GM12878 (cell line): ENCODE results near the gene NCL. TPM values are rescaled to one million over a fixed set of nuclear protein-coding genes. Genes with fewer than 3 reads are reported as not detected.
A peak's percentile ranks its signal among the peaks of the same experiment; 100 is the strongest.
"Not testable (repeated sequence)": the region's sequence is repeated elsewhere in the genome, so short reads cannot be mapped to it uniquely, and the experiment has no call there.

Source experiments
- ATAC-seq: fragments of 200-7000 bp; cut with Tn5 transposase; 3 replicates; pipeline ENCODE4 v1.9.1; 2020; ENCODE audit warnings: mild to moderate bottlenecking, moderate library complexity
- BruUV-seq: library from RNA; stranded (reverse); fragments of 400-500 nt; replicated peaks from 2 replicates; lab custom pipeline; 2021; lab: Mats Ljungman, UMichigan
- CTCF ChIA-PET: fragments of 300-600 bp; sonication (Branson Sonifier 250); formaldehyde crosslinking; extraction: SDS; loops from one replicate; lab custom pipeline; 2021; ENCODE audit warnings: inconsistent platforms; lab: Yijun Ruan, JAX
- POLR2A ChIA-PET: fragments of 350-600 bp; formaldehyde crosslinking; extraction: SDS; loops from one replicate; lab custom pipeline; 2021; ENCODE audit warnings: inconsistent platforms; lab: Charles Lee
- RAD21 ChIA-PET: fragments of 300-600 bp; sonication (Branson Sonifier 250); formaldehyde crosslinking; loops from one replicate; lab custom pipeline; 2023; ENCODE audit warnings: antibody characterized with exemption; ENCODE audit not compliant: unreplicated experiment; lab: Charles Lee
- SMC1A ChIA-PET: fragments of 300-600 bp; sonication (Branson Sonifier 250); formaldehyde crosslinking; loops from one replicate; lab custom pipeline; 2023; ENCODE audit not compliant: unreplicated experiment, uncharacterized antibody; lab: Charles Lee
- DNase-seq: peaks from one replicate; pipeline ENCODE4 v3.0.0-alpha.2; 2011; ENCODE audit warnings: low read depth, low spot score
- FAIRE-seq: peaks from 3 replicates; lab custom pipeline; 2011; peaks lifted over from hg19 to GRCh38; lab: Jason Lieb, UNC
- H2AFZ ChIP-seq: 2 replicates; pipeline ENCODE4 v1.6.0; 2011; ENCODE audit warnings: low read depth, low read length, control low read depth; ENCODE audit not compliant: control insufficient read depth
- H3K27ac ChIP-seq: 2 replicates; pipeline ENCODE4 v1.5.1; 2011; ENCODE audit warnings: control low read depth; ENCODE audit not compliant: control insufficient read depth, insufficient read depth
- H3K27me3 ChIP-seq, 2 experiments: replicated peaks in 1 of 2; 2 replicates each; pipeline versions ENCODE4 v1.6.0 to v1.6.1; 2011; ENCODE audit warnings: low read length in 1 of 2; ENCODE audit not compliant: control insufficient read depth in 2 of 2, insufficient read depth in 2 of 2
- H3K36me3 ChIP-seq, 2 experiments: 2 replicates each; pipeline ENCODE4 v1.5.1; 2011; ENCODE audit warnings: low read length in 1 of 2; ENCODE audit not compliant: control insufficient read depth in 2 of 2, insufficient read depth in 2 of 2
- H3K4me1 ChIP-seq: 2 replicates; pipeline ENCODE4 v1.6.1; 2011; ENCODE audit warnings: mild to moderate bottlenecking, low read length, moderate library complexity, mixed read lengths; ENCODE audit not compliant: control insufficient read depth, insufficient read depth
- H3K4me2 ChIP-seq: 2 replicates; pipeline ENCODE4 v1.6.0; 2011; ENCODE audit warnings: control low read depth; ENCODE audit not compliant: control insufficient read depth, insufficient read depth
- H3K4me3 ChIP-seq: fragments of 200-600 bp; sonication (generic); 2 replicates; pipeline ENCODE4 v1.5.1; 2016
- H3K79me2 ChIP-seq: 2 replicates; pipeline ENCODE4 v1.6.0; 2011; ENCODE audit warnings: low read length; ENCODE audit not compliant: control insufficient read depth, insufficient read depth
- H3K9ac ChIP-seq: 2 replicates; pipeline ENCODE4 v1.8.0; 2011; ENCODE audit warnings: low read length, control low read depth, mixed read lengths; ENCODE audit not compliant: control insufficient read depth, insufficient read depth
- H3K9me3 ChIP-seq: replicated peaks from 3 replicates; pipeline ENCODE4 v1.5.1; 2011; ENCODE audit warnings: mild to moderate bottlenecking, low read length; ENCODE audit not compliant: control insufficient read depth, insufficient read depth
- H4K20me1 ChIP-seq: 2 replicates; pipeline ENCODE4 v1.6.0; 2011; ENCODE audit not compliant: control insufficient read depth, insufficient read depth
- IKZF2 ChIP-seq, 2 experiments: fragments of 450-650 bp; IDR thresholded peaks; 2 replicates each; pipeline ENCODE4 v1.6.1; 2017; ENCODE audit warnings: mild to moderate bottlenecking in 2 of 2, moderate library complexity in 2 of 2
- NR2F1 ChIP-seq: fragments of 450-650 bp; conservative IDR thresholded peaks from 2 replicates; pipeline ENCODE4 v1.6.1; 2017; ENCODE audit warnings: mild to moderate bottlenecking
- POLR2A ChIP-seq: IDR thresholded peaks from 2 replicates; pipeline ENCODE4 v1.6.1; 2011; ENCODE audit warnings: low read depth, mild to moderate bottlenecking, low read length
- POLR2AphosphoS5 ChIP-seq: IDR thresholded peaks from 2 replicates; pipeline ENCODE4 v1.6.1; 2011; ENCODE audit warnings: mild to moderate bottlenecking, low read length, inconsistent platforms
- SIN3A ChIP-seq: IDR thresholded peaks from 2 replicates; pipeline ENCODE4 v1.6.1; 2012; ENCODE audit warnings: low read depth, low read length, improper control_type of control experiment
- WGBS: methylation state at CpG from one replicate; pipeline ENCODE4 v1.1.6; 2016; ENCODE audit warnings: low lambda C conversion rate; ENCODE audit not compliant: insufficient replicate concordance, insufficient coverage; ENCODE audit errors: missing lambda C conversion rate; 5-methylcytosine and 5-hydroxymethylcytosine counted together
- in situ Hi-C: fragments of 300-500 bp; cut with MboI; formaldehyde crosslinking; loops from 9 replicates; pipeline ENCODE4 v1.14.3; 2018; ENCODE audit warnings: mixed read lengths
- intact Hi-C: fragments of 100-400 bp; cut with micrococcal nuclease; formaldehyde crosslinking; loops from one replicate; pipeline ENCODE4 v1.14.2; 2022; ENCODE audit not compliant: unreplicated experiment
- polyA plus RNA-seq, 11 experiments: library from polyadenylated mRNA; depleted of rRNA in 4 of 11; unstranded in 6 of 11; stranded (reverse) in 5 of 11; fragments of >200 nt; fragmentation: Nextera tagmentation in 4 of 11; fragmentation: Illumina TruSeq in 1 of 11; extraction: Ambion mirVana in 4 of 11; extraction: Trizol in 1 of 11; gene quantifications; 1 replicate in 1 of 11; 2 replicates in 10 of 11; pipeline versions ENCODE4 v1.2.1 to v1.2.3, GENCODE V29; 2011 to 2016; ENCODE audit warnings: inconsistent platforms in 2 of 11, missing spikeins in 2 of 11, low read depth in 1 of 11
- total RNA-seq, 4 experiments: library from RNA; depleted of rRNA in 3 of 4; stranded (reverse); fragments of >200 nt in 3 of 4; fragmentation: Illumina TruSeq in 1 of 4; extraction: Trizol in 1 of 4; gene quantifications; 2 replicates each; pipeline versions ENCODE4 v1.2.1 to v1.2.3, GENCODE V29; 2013 to 2021
- TF ChIP-seq, protein P1 (sequence below): fragments of 450-650 bp; IDR thresholded peaks from 2 replicates; pipeline ENCODE4 v1.6.1; 2017; ENCODE audit warnings: mild to moderate bottlenecking

NCL gene
- total and polyA plus RNA-seq, 10 of the 15 experiments (the other 5 are each of a cell fraction or from before 2014, with no cell fraction given): 123 to 1,207 (median 529) TPM

GRCh38 chr2:231460841-231461240 is 3.4 kb downstream of the NCL start:
- FAIRE-seq, ATAC-seq, in situ Hi-C loops, H3K9me3 ChIP-seq, H3K9ac ChIP-seq, H3K27ac ChIP-seq, H2AFZ ChIP-seq, H3K4me2 ChIP-seq, RAD21 ChIA-PET, BruUV-seq, H3K27me3 ChIP-seq, DNase-seq: not testable (repeated sequence)
- 80% methylated on average over 10 of the region's 10 CpGs for WGBS
- Histone ChIP-seq H3K4me3 (0 out of 2 replicates have a peak overlapping the region, but pooled peaks have one; percentile 14), H3K36me3 (peaks cover 26 to 67% of the 10 kb centered on the region in 2 experiments), H3K79me2 (peaks cover 68% of the 10 kb centered on the region), H3K4me1 (peaks cover 13% of the 10 kb centered on the region), H4K20me1 (peaks cover 13% of the 10 kb centered on the region)
- TF ChIP-seq SIN3A: 0 out of 2 replicates have a peak, but pooled peaks have one; percentile 8
- ChIA-PET SMC1A (interaction anchor here (2.0 kb wide), 1 partner anchor 20 kb away, joined by 6 read pairs; no protein-coding TSS in a partner anchor), CTCF (interaction anchor here (0.6 to 1.4 kb wide), 3 partner anchors 9 to 633 kb away, joined by 3 to 6 read pairs (median 5); no protein-coding TSS in a partner anchor), POLR2A (interaction anchor here (0.7 to 1.0 kb wide), 2 partner anchors 8 to 26 kb away, joined by 3 read pairs; no protein-coding TSS in a partner anchor)
- intact Hi-C loops: loop anchor here (5.0 kb wide), 1 partner anchor 86 kb away; no protein-coding TSS in a partner anchor

DNA sequence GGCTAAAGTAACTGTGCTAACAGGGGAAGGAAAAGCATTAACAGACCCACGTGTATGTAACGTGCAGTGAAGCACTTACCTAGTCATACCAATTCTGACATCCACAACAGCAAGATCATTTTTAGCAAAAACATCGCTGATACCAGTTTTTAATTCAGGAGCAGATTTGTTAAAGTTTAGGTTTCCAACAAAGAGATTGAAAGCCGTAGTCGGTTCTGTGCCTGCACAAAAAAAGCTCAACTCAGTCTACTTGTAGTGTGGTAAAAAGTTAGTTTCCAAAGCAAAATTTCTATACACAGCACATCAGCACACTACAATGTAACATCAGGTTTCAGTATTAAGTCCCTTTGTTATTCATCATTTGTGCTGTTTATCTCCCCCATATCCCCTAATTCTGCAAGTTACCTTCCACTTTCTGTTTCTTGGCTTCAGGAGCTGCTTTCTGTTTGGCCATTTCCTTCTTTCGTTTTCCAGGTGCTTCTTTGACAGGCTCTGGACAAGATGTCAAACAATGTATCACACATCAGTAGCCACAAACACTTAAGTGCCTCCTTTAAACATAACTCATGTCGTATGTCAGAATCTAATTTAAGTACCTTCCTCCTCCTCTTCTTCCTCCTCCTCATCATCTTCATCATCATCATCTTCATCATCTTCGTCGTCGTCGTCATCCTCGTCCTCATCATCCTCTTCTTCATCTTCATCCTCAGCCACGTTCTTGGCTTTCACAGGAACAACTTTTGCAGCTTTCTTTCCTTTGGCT is 4.0 kb downstream of the NCL start:
- ChIA-PET SMC1A (interaction anchor here (0.7 to 2.0 kb wide), 2 partner anchors 21 to 214 kb away, joined by 3 to 6 read pairs; no protein-coding TSS in a partner anchor), RAD21 (no interaction called here), CTCF (interaction anchor here (0.6 to 1.5 kb wide), 4 partner anchors 8 to 633 kb away, joined by 3 to 6 read pairs (median 4); no protein-coding TSS in a partner anchor), POLR2A (interaction anchor here (0.7 to 1.0 kb wide), 2 partner anchors 8 to 27 kb away, joined by 3 read pairs; no protein-coding TSS in a partner anchor)
- H3K9ac ChIP-seq: no peak overlapping the region
- intact Hi-C loops: loop anchor here (5.0 kb wide), 1 partner anchor 87 kb away; no protein-coding TSS in a partner anchor
- peak overlapping the region; percentile 0; the same call in 1 of the 2 replicates for H3K4me2 ChIP-seq
- no peak for FAIRE-seq
- TF ChIP-seq, protein P1, sequence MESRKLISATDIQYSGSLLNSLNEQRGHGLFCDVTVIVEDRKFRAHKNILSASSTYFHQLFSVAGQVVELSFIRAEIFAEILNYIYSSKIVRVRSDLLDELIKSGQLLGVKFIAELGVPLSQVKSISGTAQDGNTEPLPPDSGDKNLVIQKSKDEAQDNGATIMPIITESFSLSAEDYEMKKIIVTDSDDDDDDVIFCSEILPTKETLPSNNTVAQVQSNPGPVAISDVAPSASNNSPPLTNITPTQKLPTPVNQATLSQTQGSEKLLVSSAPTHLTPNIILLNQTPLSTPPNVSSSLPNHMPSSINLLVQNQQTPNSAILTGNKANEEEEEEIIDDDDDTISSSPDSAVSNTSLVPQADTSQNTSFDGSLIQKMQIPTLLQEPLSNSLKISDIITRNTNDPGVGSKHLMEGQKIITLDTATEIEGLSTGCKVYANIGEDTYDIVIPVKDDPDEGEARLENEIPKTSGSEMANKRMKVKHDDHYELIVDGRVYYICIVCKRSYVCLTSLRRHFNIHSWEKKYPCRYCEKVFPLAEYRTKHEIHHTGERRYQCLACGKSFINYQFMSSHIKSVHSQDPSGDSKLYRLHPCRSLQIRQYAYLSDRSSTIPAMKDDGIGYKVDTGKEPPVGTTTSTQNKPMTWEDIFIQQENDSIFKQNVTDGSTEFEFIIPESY: no peak
- TF ChIP-seq NR2F1 (no peak), POLR2A (0 out of 2 replicates have a peak, but pooled peaks have one; percentile 29), POLR2AphosphoS5 (peak; percentile 77), IKZF2 (IDR thresholded peaks at IDR 0.05) (peak in 1 of 2 experiments; percentile 22; a peak in 1 of 4 replicates)
- TSS peak; percentile 13 for BruUV-seq
- no peak overlapping the region for H3K27ac ChIP-seq
- H3K79me2 ChIP-seq: peaks cover 64% of the 10 kb centered on the region
- WGBS: 75% methylated on average over 13 of the region's 13 CpGs
- H2AFZ ChIP-seq: no peak overlapping the region
- in situ Hi-C loops: no loop called here
- H3K4me1 ChIP-seq: peaks cover 9% of the 10 kb centered on the region
- H3K9me3 ChIP-seq: no peaks in the 10 kb centered on the region
- H3K36me3 ChIP-seq: peaks cover 31 to 72% of the 10 kb centered on the region in 2 experiments
- no peaks in the 10 kb centered on the region for H3K27me3 ChIP-seq
- no peak for DNase-seq
- H3K4me3 ChIP-seq: 0 out of 2 replicates have a peak overlapping the region, but pooled peaks have one; percentile 14
- no peak for ATAC-seq
- peaks cover 13% of the 10 kb centered on the region for H4K20me1 ChIP-seq
